ENCODE data around the gene CCM2. TPM values are rescaled to one million over a fixed set of nuclear protein-coding genes. Genes with fewer than 3 reads are reported as not detected.

CCM2 gene
- total and polyA plus RNA-seq, 2 experiments from 2014 or later = 24.9 to 40.1 TPM

GRCh38 chr7:45078125-45078681 lies 78.2 kb downstream of the CCM2 start:
- H3K27ac Mint-ChIP-seq = no peak overlapping the region
- Histone ChIP-seq H3K79me2 (replicated peaks; ENCODE audit: insufficient read depth) (no peaks in the 10 kb centered on the region), H3K4me2 (no peak overlapping the region), H3K4me1 (ENCODE audit: insufficient read depth) (no peaks in the 10 kb centered on the region), H3K27ac (ENCODE audit: low read depth) (no peak overlapping the region), H3K4me3 (no peak overlapping the region), H4K20me1 (replicated peaks; ENCODE audit: insufficient read depth) (no peaks in the 10 kb centered on the region), H3K27me3 (ENCODE audit: insufficient read depth) (no peaks in the 10 kb centered on the region), H3F3A (replicated peaks; ENCODE audit: low read depth) (no peaks in the 10 kb centered on the region), H2AFZ (no peak overlapping the region), H3K9me2 (ENCODE audit: insufficient read depth) (no peaks in the 10 kb centered on the region), H3K36me3 (ENCODE audit: insufficient read depth) (no peaks in the 10 kb centered on the region)
- no peak overlapping the region for H3K4me3 Mint-ChIP-seq
- ATAC-seq = no peak
- H3K36me3 Mint-ChIP-seq (ENCODE audit: low read depth) = peaks cover 20% of the 10 kb centered on the region; the same call in 2 of the 3 replicates
- H3K9me3 Mint-ChIP-seq = peaks cover 4% of the 10 kb centered on the region; the same call in 2 of the 3 replicates
- H3K4me1 Mint-ChIP-seq = peaks cover 1% of the 10 kb centered on the region; the same call in 1 of the 3 replicates
- H3K27me3 Mint-ChIP-seq (ENCODE audit: insufficient read depth, low read depth, poor library complexity) = peaks cover 10% of the 10 kb centered on the region
- DNase-seq (ENCODE audit: low spot score) = no peak
- no peak for TF ChIP-seq EZH2phosphoT487 (IDR thresholded peaks at IDR 0.05; ENCODE audit: unreplicated experiment)
- TF ChIP-seq CTCF (conservative IDR thresholded peaks at IDR 0.05; ENCODE audit: low read depth in 2 of 2) = peak in 1 of 2 experiments; percentile 33; a peak in 2 of 4 replicates
- no peak for TF ChIP-seq STAT1 (IDR thresholded peaks at IDR 0.05; ENCODE audit: unreplicated experiment)
- TF ChIP-seq POLR2AphosphoS5 (IDR thresholded peaks at IDR 0.05; ENCODE audit: low read depth) = 0 out of 2 replicates have a peak, but pooled peaks have one; percentile 17
- no peak for TF ChIP-seq NANOG (IDR thresholded peaks at IDR 0.05; ENCODE audit: borderline replicate concordance)

- peaks cover 13% of the 10 kb centered on the region for H3K27me3 Mint-ChIP-seq (ENCODE audit: insufficient read depth, low read depth, poor library complexity)
- TF ChIP-seq CTCF (conservative IDR thresholded peaks at IDR 0.05; ENCODE audit: low read depth in 2 of 2) (no peak), ETS1 (IDR thresholded peaks at IDR 0.05) (no peak), REST (IDR thresholded peaks at IDR 0.05; ENCODE audit: unreplicated experiment) (no peak), EZH2phosphoT487 (IDR thresholded peaks at IDR 0.05; ENCODE audit: unreplicated experiment) (no peak)
These were observed 80.4 kb downstream of the CCM2 start for GRCh38 chr7:45080265-45080957.

More at GRCh38 chr7:45080265-45080957, 80.4 kb downstream of the CCM2 start:
- H3K27ac Mint-ChIP-seq = no peak overlapping the region
- no peaks in the 10 kb centered on the region for H3K4me1 Mint-ChIP-seq
- Histone ChIP-seq H4K20me1 (replicated peaks; ENCODE audit: insufficient read depth) (no peaks in the 10 kb centered on the region), H3K4me2 (no peak overlapping the region), H3K36me3 (ENCODE audit: insufficient read depth) (no peaks in the 10 kb centered on the region), H3K4me3 (no peak overlapping the region), H3F3A (replicated peaks; ENCODE audit: low read depth) (no peaks in the 10 kb centered on the region), H3K27ac (ENCODE audit: low read depth) (no peak overlapping the region), H3K79me2 (replicated peaks; ENCODE audit: insufficient read depth) (no peaks in the 10 kb centered on the region), H2AFZ (no peak overlapping the region), H3K4me1 (ENCODE audit: insufficient read depth) (no peaks in the 10 kb centered on the region), H3K27me3 (ENCODE audit: insufficient read depth) (no peaks in the 10 kb centered on the region), H3K9me2 (ENCODE audit: insufficient read depth) (no peaks in the 10 kb centered on the region)
- DNase-seq (ENCODE audit: low spot score) (no peak), ATAC-seq (no peak)
- peaks cover 4% of the 10 kb centered on the region; the same call in 2 of the 3 replicates for H3K9me3 Mint-ChIP-seq
- no peak overlapping the region for H3K4me3 Mint-ChIP-seq
- peaks cover 13% of the 10 kb centered on the region; the same call in 2 of the 3 replicates for H3K36me3 Mint-ChIP-seq (ENCODE audit: low read depth)

All from GM23338 (cell line).